ENCODE data around the gene TPBGL.

- TF ChIP-seq, protein P1, sequence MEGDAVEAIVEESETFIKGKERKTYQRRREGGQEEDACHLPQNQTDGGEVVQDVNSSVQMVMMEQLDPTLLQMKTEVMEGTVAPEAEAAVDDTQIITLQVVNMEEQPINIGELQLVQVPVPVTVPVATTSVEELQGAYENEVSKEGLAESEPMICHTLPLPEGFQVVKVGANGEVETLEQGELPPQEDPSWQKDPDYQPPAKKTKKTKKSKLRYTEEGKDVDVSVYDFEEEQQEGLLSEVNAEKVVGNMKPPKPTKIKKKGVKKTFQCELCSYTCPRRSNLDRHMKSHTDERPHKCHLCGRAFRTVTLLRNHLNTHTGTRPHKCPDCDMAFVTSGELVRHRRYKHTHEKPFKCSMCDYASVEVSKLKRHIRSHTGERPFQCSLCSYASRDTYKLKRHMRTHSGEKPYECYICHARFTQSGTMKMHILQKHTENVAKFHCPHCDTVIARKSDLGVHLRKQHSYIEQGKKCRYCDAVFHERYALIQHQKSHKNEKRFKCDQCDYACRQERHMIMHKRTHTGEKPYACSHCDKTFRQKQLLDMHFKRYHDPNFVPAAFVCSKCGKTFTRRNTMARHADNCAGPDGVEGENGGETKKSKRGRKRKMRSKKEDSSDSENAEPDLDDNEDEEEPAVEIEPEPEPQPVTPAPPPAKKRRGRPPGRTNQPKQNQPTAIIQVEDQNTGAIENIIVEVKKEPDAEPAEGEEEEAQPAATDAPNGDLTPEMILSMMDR (IDR thresholded peaks at IDR 0.05; ENCODE audit: extremely low read depth in 1 of 2, insufficient read depth in 1 of 2, low read depth in 1 of 2, low read length in 2 of 2) = no peak
- TF ChIP-seq POLR2A (IDR thresholded peaks at IDR 0.05; ENCODE audit: low read depth, low read length) = no peak
- TF ChIP-seq POLR2AphosphoS5 (IDR thresholded peaks at IDR 0.05; ENCODE audit: insufficient read depth, low read depth, low read length) = no peak
- no peak for TF ChIP-seq MAX (IDR thresholded peaks at IDR 0.05; ENCODE audit: insufficient read depth, insufficient read length)
Observed at GRCh38 chr11:75246671-75247350, 6.2 kb downstream of the TPBGL start.

All from endothelial cell of umbilical vein (primary cell).